CD4-positive, CD25-positive, alpha-beta regulatory T cell (primary cell): ENCODE results near the gene HOPX. TPM values are rescaled to one million over a fixed set of nuclear protein-coding genes. Genes with fewer than 3 reads are reported as not detected.
"Not testable (repeated sequence)": the region's sequence is repeated elsewhere in the genome, so short reads cannot be mapped to it uniquely, and the experiment has no call there.

Source experiments
- ATAC-seq, 2 donors: fragments of 150-1000 bp; cut with Tn5 transposase; one replicate each; pipeline ENCODE4 v1.10.0; 2021; ENCODE audit warnings: low read depth in 2 of 2, moderate number of reproducible peaks in 2 of 2, moderate library complexity in 1 of 2
- DNase-seq, 3 donors: peaks; one replicate each; pipeline versions ENCODE4 v3.0.0 to v3.0.0-alpha.2; 2012 to 2022; ENCODE audit warnings: mixed read lengths in 1 of 3
- H3K27ac ChIP-seq: one replicate; pipeline ENCODE4 v1.7.0; 2013; ENCODE audit warnings: mild to moderate bottlenecking, low read length; ENCODE audit not compliant: insufficient read depth, poor library complexity, severe bottlenecking
- H3K27me3 ChIP-seq: one replicate; pipeline ENCODE4 v1.7.0; 2013; ENCODE audit warnings: low read length; ENCODE audit not compliant: control insufficient read depth, insufficient read depth
- H3K36me3 ChIP-seq: one replicate; pipeline ENCODE4 v1.7.0; 2013; ENCODE audit warnings: mild to moderate bottlenecking, low read length, moderate library complexity; ENCODE audit not compliant: control insufficient read depth, insufficient read depth
- H3K4me1 ChIP-seq: 2 replicates; pipeline ENCODE4 v1.7.0; 2013; ENCODE audit warnings: mild to moderate bottlenecking, low read length; ENCODE audit not compliant: insufficient read depth, control insufficient read depth, poor library complexity, severe bottlenecking
- H3K4me3 ChIP-seq: one replicate; pipeline ENCODE4 v1.7.0; 2013; ENCODE audit warnings: low read depth, mild to moderate bottlenecking, low read length, moderate library complexity
- H3K9me3 ChIP-seq, 2 experiments: 1 replicate in 1 of 2; 2 replicates in 1 of 2; pipeline ENCODE4 v1.7.0; 2013; ENCODE audit warnings: low read length in 2 of 2, mild to moderate bottlenecking in 1 of 2, moderate library complexity in 1 of 2; ENCODE audit not compliant: control insufficient read depth in 2 of 2
- H3K27ac Mint-ChIP-seq, 3 donors: one replicate each; pipeline ENCODE4 v1.8.0; 2020 to 2022; ENCODE audit warnings: mild to moderate bottlenecking in 3 of 3, mixed read lengths in 3 of 3, moderate library complexity in 2 of 3
- H3K27me3 Mint-ChIP-seq: one replicate; pipeline ENCODE4 v1.8.0; 2022; ENCODE audit warnings: mild to moderate bottlenecking, mixed read lengths
- H3K36me3 Mint-ChIP-seq: one replicate; pipeline ENCODE4 v1.8.0; 2020; ENCODE audit warnings: mixed read lengths
- H3K4me1 Mint-ChIP-seq, 4 donors: one replicate each; pipeline ENCODE4 v1.8.0; 2020 to 2022; ENCODE audit warnings: mixed read lengths in 4 of 4, mild to moderate bottlenecking in 1 of 4
- H3K4me3 Mint-ChIP-seq, 4 donors: one replicate each; pipeline ENCODE4 v1.8.0; 2020 to 2022; ENCODE audit warnings: mild to moderate bottlenecking in 4 of 4, mixed read lengths in 4 of 4, moderate library complexity in 3 of 4
- H3K9me3 Mint-ChIP-seq, 7 donors: one replicate each; pipeline ENCODE4 v1.8.0; 2020 to 2022; ENCODE audit warnings: mixed read lengths in 7 of 7, mild to moderate bottlenecking in 3 of 7, moderate library complexity in 2 of 7
- polyA plus RNA-seq, 4 donors: library from polyadenylated mRNA; unstranded; fragments of 300-500 nt; fragmentation: Illumina TruSeq; gene quantifications; one replicate each; pipeline ENCODE4 v1.2.3, GENCODE V29; 2021
- total RNA-seq: library from RNA; stranded (reverse); gene quantifications from one replicate; pipeline ENCODE4 v1.2.3, GENCODE V29; 2022

HOPX gene
- total and polyA plus RNA-seq, 5 donors from 2014 or later = 1.4 to 13.3 (median 5.6) TPM

DNA sequence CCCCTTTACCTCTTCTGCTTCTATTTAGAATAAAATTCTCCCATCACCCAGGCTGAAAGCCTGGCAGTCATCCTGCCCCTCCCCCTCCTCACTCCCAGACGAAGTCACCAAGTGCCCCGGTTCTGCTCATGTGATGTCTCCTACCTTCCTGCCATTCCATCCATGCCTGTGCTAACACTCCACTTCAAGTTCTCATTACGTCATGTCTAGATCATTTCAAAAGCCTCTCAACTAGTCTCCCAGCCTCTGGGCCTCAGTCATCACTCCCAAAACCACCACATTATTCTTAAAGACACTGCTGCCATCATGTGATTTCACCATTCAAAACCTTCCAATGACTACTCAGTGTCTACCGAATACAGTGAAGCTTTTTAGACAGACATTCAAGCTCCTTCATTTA lies 17.2 kb upstream of the HOPX start:
- H3K9me3 ChIP-seq = no peaks in the 10 kb centered on the region
- Mint-ChIP-seq H3K27ac (no peak overlapping the region), H3K9me3 (no peaks in the 10 kb centered on the region), H3K27me3 (peaks cover 4% of the 10 kb centered on the region), H3K36me3 (no peaks in the 10 kb centered on the region), H3K4me1 (peaks cover 0 to 3% (median under 1%) of the 10 kb centered on the region in 4 donors), H3K4me3 (no peak overlapping the region)
- H3K4me1 ChIP-seq = no peaks in the 10 kb centered on the region
- H3K27ac ChIP-seq = no peak overlapping the region
- ATAC-seq (no peak), DNase-seq (no peak)
- no peak overlapping the region for H3K4me3 ChIP-seq
- no peaks in the 10 kb centered on the region for H3K27me3 ChIP-seq
- H3K36me3 ChIP-seq = no peaks in the 10 kb centered on the region

DNA sequence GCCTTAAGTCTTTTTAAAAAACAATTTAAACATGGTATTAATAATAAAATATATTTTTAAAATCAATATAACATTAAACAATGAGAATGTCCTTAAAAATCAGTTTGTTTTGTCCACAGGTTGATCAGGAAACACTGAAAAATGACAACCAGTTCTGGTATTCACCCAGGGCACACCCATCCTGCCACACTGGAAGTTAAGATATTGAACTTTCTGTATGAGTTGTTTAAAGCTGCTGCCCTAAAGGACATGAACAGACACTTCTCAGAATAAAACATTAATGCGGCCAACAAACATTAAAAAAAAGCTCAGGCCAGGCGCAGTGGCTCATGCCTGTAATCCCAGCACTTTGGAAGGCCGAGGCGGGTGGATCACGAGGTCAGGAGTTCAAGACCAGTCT lies 15.0 kb upstream of the HOPX start:
- no peak overlapping the region for H3K27ac ChIP-seq
- no peak overlapping the region for H3K27ac Mint-ChIP-seq
- no peaks in the 10 kb centered on the region for H3K36me3 ChIP-seq
- no peak overlapping the region for H3K4me3 ChIP-seq
- H3K4me3 Mint-ChIP-seq = no peak overlapping the region
- no peaks in the 10 kb centered on the region for H3K4me1 ChIP-seq
- no peak for DNase-seq
- no peaks in the 10 kb centered on the region for H3K27me3 Mint-ChIP-seq
- no peaks in the 10 kb centered on the region for H3K27me3 ChIP-seq
- no peaks in the 10 kb centered on the region for H3K36me3 Mint-ChIP-seq
- H3K4me1 Mint-ChIP-seq = peaks cover 0 to 3% (median under 1%) of the 10 kb centered on the region in 4 donors
- no peaks in the 10 kb centered on the region for H3K9me3 ChIP-seq
- no peaks in the 10 kb centered on the region for H3K9me3 Mint-ChIP-seq
- ATAC-seq = no peak

DNA sequence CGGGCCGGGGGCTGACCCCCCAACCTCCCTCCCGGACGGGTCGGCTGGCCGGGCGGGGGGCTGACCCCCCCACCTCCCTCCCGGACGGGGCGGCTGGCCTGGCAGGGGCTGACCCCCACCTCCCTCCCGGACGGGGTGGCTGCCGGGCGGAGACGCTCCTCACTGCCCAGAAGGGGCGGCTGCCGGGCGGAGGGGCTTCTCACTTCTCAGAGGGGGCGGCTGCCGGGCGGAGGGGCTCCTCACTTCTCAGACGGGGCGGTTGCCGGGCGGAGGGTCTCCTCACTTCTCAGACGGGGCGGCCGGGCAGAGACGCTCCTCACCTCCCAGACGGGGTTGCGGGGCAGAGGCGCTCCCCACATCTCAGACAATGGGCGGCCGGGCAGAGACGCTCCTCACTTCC lies 12.4 kb upstream of the HOPX start:
- not testable (repeated sequence) for H3K9me3 ChIP-seq, ATAC-seq, H3K36me3 ChIP-seq, H3K4me3 ChIP-seq, H3K4me1 Mint-ChIP-seq, H3K27me3 ChIP-seq, H3K27ac Mint-ChIP-seq, H3K4me3 Mint-ChIP-seq, H3K9me3 Mint-ChIP-seq, DNase-seq, H3K27ac ChIP-seq, H3K36me3 Mint-ChIP-seq, H3K4me1 ChIP-seq
- peaks cover 11% of the 10 kb centered on the region for H3K27me3 Mint-ChIP-seq

GRCh38 chr4:56692576-56692975 lies 11.5 kb upstream of the HOPX start:
- H3K27me3 ChIP-seq = no peaks in the 10 kb centered on the region
- Mint-ChIP-seq H3K36me3 (no peaks in the 10 kb centered on the region), H3K27me3 (peaks cover 11% of the 10 kb centered on the region), H3K27ac (no peak overlapping the region), H3K9me3 (peaks cover 0 to 2% (median 0%) of the 10 kb centered on the region in 7 donors), H3K4me3 (no peak overlapping the region), H3K4me1 (peaks cover 0 to 3% (median under 1%) of the 10 kb centered on the region in 4 donors)
- no peaks in the 10 kb centered on the region for H3K9me3 ChIP-seq
- no peak overlapping the region for H3K4me3 ChIP-seq
- DNase-seq = no peak
- no peak overlapping the region for H3K27ac ChIP-seq
- H3K36me3 ChIP-seq = no peaks in the 10 kb centered on the region
- H3K4me1 ChIP-seq = no peaks in the 10 kb centered on the region
- ATAC-seq = no peak

DNA sequence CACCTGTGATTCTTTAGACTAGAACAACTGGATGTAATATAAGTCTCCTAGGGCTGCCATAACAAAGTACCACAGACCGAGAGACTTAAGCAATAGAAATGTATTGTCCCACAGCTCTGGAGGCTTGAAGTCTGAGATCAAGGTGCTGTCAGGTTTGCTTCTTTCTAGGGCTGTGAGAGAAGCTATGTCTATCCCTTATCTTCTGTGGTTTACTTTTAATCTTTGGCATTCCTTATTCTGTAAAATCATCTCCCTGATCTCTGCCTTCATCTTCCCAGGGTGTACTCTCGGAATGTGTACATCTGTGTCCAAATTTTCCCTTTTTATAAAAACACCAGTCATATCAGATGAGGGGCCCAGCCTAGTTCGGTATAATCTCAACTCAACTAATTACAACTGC lies 10.3 kb upstream of the HOPX start:
- no peak overlapping the region for H3K27ac ChIP-seq
- no peaks in the 10 kb centered on the region for H3K27me3 ChIP-seq
- Mint-ChIP-seq H3K27ac (no peak overlapping the region), H3K27me3 (peaks cover 11% of the 10 kb centered on the region), H3K9me3 (peaks cover 0 to 2% (median 0%) of the 10 kb centered on the region in 7 donors), H3K4me1 (peaks cover 0 to 2% (median 0%) of the 10 kb centered on the region in 4 donors), H3K4me3 (no peak overlapping the region), H3K36me3 (no peaks in the 10 kb centered on the region)
- ATAC-seq = no peak
- no peaks in the 10 kb centered on the region for H3K36me3 ChIP-seq
- no peak overlapping the region for H3K4me3 ChIP-seq
- H3K4me1 ChIP-seq = no peaks in the 10 kb centered on the region
- no peaks in the 10 kb centered on the region for H3K9me3 ChIP-seq
- DNase-seq = no peak

DNA sequence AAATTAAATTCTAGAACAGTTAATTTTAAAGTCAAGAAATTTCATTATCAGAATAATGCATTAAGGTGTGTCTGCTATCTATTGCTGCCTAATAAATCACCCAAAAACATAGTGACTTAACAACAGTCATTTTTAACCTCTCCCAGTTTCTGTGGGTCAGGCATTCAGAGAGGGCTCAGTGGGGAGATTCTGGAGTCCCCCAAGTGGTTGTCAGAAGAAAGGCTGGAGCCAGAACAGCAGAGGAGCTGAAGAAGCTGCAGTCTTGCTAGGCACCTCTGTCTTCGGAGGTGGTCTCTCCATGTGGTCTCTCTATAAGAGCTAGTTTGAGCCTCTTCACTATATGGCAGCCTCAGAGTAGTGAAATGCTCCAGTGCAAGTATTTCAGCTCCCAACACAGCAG lies 9.3 kb upstream of the HOPX start:
- Histone ChIP-seq H3K9me3 (no peaks in the 10 kb centered on the region), H3K36me3 (no peaks in the 10 kb centered on the region), H3K4me3 (no peak overlapping the region), H3K27me3 (no peaks in the 10 kb centered on the region), H3K4me1 (no peaks in the 10 kb centered on the region), H3K27ac (no peak overlapping the region)
- Mint-ChIP-seq H3K4me3 (no peak overlapping the region), H3K27ac (no peak overlapping the region), H3K27me3 (peaks cover 11% of the 10 kb centered on the region), H3K36me3 (no peaks in the 10 kb centered on the region), H3K9me3 (peaks cover 0 to 2% (median 0%) of the 10 kb centered on the region in 7 donors), H3K4me1 (no peaks in the 10 kb centered on the region)
- ATAC-seq (no peak), DNase-seq (no peak)

- peaks cover 2% of the 10 kb centered on the region for H3K27me3 ChIP-seq
- no peak overlapping the region for H3K27ac ChIP-seq
- no peaks in the 10 kb centered on the region for H3K36me3 Mint-ChIP-seq
- DNase-seq = no peak
- H3K36me3 ChIP-seq = no peaks in the 10 kb centered on the region
- no peaks in the 10 kb centered on the region for H3K9me3 ChIP-seq
- H3K4me3 Mint-ChIP-seq = no peak overlapping the region
- H3K4me3 ChIP-seq = no peak overlapping the region
- H3K9me3 Mint-ChIP-seq = peaks cover 0 to 2% (median 0%) of the 10 kb centered on the region in 7 donors
- H3K27ac Mint-ChIP-seq = no peak overlapping the region
- H3K4me1 Mint-ChIP-seq = no peaks in the 10 kb centered on the region
- no peaks in the 10 kb centered on the region for H3K4me1 ChIP-seq
- ATAC-seq = no peak
- peaks cover 16% of the 10 kb centered on the region for H3K27me3 Mint-ChIP-seq
Measured at GRCh38 chr4:56689201-56689969, 8.3 kb upstream of the HOPX start.

DNA sequence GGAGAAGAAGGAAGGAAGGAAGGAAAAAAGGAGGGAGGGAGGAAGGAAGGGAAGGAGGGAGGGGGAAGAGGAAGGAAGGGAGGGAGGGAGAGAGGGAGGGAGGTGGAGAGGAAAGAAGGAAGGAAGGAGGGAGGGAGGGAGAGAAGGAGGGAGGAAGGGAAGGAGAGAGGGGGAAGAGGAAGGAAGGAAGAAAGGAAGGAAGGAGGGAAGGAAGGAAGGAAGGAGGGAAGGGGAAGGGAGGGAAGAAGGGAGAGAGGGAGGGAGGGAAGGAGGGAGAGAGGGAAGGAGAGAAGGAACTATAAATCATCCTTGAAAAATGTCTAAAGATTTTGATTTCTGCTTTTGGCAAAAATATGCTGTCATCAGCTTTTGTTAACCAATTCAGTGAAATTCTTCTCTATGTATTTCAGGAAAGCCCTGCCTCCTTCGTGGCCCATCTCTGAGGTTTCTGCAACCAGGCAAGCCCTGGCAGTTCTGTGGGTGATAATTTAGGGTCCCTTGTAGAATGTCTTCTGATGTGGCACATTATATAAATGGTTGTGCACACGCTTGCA lies 7.1 kb upstream of the HOPX start:
- Mint-ChIP-seq H3K36me3 (no peaks in the 10 kb centered on the region), H3K9me3 (peaks cover 0 to 2% (median 0%) of the 10 kb centered on the region in 7 donors), H3K27me3 (peaks cover 23% of the 10 kb centered on the region), H3K4me3 (no peak overlapping the region), H3K4me1 (no peaks in the 10 kb centered on the region), H3K27ac (no peak overlapping the region)
- DNase-seq (no peak), ATAC-seq (no peak)
- Histone ChIP-seq H3K4me1 (no peaks in the 10 kb centered on the region), H3K27me3 (peaks cover 4% of the 10 kb centered on the region), H3K9me3 (no peaks in the 10 kb centered on the region), H3K27ac (no peak overlapping the region), H3K36me3 (no peaks in the 10 kb centered on the region), H3K4me3 (no peak overlapping the region)
